Stimulated activated CD8-positive, alpha-beta memory T cell treated with anti-CD3 and anti-CD28 coated beads, Interleukin-4, amount 100 ng/mL, for 1 hour (primary cell): ENCODE results near the gene CDH6.

Source experiments
- DNase-seq, 2 donors: peaks; one replicate each; pipeline ENCODE4 v3.0.0-alpha.2; 2020; ENCODE audit warnings: low read depth in 2 of 2, low spot score in 1 of 2

The CDH6 gene

DNA sequence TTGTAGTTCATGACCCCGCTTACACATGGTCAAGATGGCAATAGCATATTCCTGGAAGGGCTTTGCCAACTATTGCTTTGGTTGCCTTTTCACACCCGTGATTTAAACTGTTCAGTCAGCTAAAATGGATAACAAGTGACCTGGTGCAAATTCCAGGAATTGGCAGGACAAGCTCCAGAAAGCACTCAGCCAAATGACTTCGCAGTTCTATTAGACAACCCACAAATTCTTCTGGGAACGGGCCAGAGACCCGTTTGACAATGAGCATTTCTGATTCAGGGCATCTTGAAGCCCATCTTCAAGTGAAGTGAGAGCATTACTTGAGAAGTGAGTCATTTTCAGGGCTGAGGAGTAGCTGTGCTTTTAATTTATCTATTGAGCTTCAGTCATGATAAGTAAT lies 173.5 kb downstream of the CDH6 start:
- DNase-seq: no peak

DNA sequence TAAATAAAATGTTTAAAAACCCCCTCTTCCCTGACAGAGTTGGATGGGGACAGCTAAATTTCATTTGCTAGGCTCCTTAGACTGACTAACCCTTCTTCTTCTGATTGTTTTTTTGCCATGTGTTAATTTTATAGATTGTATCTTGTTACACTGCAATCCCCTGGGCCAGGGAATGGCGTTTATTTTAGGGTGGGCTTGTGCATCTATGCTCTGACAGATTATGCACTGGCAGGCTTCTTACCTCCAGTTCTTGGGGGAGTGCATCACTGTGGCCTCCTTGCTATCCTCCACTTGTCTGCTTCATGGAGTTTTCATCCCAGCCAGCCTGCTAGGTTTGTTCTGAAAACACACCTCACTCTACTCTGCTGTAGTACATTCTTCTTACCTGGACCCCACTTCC lies 178.6 kb downstream of the CDH6 start:
- DNase-seq: no peak

DNA sequence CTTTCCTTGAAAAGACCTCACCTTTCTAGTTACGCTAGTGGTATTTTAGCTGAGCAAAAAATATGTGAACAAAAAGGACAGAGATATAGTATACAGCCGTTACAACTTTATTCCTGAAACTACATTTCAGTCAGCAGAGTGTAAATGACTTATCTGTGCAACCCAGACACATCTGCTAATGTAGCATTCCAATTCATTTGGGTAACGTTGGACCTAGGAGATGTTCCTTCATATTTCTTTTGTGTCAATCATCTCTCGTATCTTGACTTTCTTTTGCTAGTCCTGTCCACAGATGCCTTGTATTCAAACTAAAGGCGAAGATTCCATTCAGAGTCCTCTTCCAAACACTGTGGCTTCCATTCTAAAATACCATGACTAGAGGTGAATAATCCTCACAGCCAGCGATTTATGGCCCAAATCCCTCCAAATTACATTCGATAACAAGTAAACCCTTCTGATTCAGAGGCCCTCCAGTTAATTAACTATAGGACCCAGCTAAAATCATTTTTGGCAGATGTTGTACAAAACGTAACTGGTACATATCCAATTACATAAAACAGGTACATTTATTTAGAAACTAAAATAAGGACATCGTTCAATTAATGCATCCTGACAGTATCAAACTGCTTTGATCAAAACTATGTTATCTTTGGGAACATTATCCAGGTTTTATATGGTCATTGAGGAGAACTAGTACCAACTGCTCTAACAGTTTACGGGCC lies 182.7 kb downstream of the CDH6 start:
- no peak for DNase-seq

DNA sequence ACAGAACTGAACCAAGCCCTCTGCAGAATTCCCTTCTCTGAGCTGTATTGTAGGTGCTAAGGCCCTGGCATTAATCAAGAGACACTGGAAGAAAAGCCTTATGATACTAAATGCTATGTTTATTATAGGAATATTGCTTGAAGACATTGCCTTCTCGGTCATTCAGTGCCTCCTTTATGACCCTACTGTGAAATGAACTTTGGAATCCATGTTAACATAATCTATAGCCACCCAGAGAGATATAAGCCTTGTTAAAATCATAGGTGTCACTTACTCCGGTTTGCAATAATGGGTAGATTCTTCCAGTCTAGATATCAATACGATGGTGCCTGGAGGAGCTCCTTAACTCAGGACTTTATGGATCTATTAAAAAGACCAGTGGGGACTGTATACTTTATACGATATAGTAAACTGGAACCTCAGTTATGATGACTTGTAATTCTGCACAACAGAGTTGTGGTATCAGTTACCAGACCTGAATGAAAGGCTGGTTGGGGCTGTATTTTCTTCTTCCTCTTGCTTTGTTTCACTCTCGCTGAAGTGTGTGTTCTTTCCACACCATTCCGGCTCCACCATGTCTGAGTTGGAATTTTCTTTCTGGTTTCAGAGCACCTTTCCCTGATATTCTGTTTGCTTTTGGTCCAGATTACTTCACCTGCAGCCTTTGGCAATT lies 183.9 kb downstream of the CDH6 start:
- DNase-seq: no peak

DNA sequence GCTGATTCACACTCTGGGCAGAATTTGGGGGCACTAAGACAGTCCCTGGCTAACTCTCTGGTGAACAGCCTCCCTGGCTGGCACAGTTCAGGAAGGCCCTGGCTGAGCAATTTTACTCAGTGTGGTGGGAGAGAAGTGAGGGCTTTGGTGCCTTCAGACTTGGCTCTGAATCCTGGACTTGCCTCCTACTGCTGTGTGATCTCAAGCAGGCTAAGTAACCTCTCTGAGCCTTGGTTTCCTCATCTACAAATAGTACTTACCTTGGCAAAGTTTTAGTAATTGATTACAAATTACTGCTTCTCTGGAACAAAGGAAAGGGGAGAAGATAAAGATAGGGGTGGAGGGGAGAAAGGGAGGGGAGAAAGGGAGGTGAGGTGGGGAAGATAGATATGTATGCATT lies 184.7 kb downstream of the CDH6 start:
- no peak for DNase-seq
